Parathyroid adenoma (tissue), 2 donors: ENCODE measurements around the gene DNAJB4.

Source experiments
- H2AFZ ChIP-seq: fragments of 300-600 bp; sonication (generic); one replicate; pipeline ENCODE4 v1.7.0; 2017; ENCODE audit warnings: antibody characterized with exemption, mild to moderate bottlenecking
- H3K27ac ChIP-seq: fragments of 300-600 bp; sonication (generic); one replicate; pipeline ENCODE4 v1.7.0; 2017
- H3K27me3 ChIP-seq: fragments of 300-600 bp; sonication (generic); one replicate; pipeline ENCODE4 v1.7.0; 2017; ENCODE audit warnings: low read length; ENCODE audit not compliant: control insufficient read depth, insufficient read depth
- H3K36me3 ChIP-seq: fragments of 300-600 bp; sonication (generic); one replicate; pipeline ENCODE4 v1.7.0; 2017; ENCODE audit warnings: low read length; ENCODE audit not compliant: control insufficient read depth, insufficient read depth
- H3K4me1 ChIP-seq: fragments of 300-600 bp; sonication (generic); one replicate; pipeline ENCODE4 v1.7.0; 2017; ENCODE audit warnings: control low read depth
- H3K4me2 ChIP-seq: fragments of 300-600 bp; sonication (generic); one replicate; pipeline ENCODE4 v1.7.0; 2017; ENCODE audit warnings: low read length
- H3K4me3 ChIP-seq: fragments of 300-600 bp; sonication (generic); one replicate; pipeline ENCODE4 v1.7.0; 2017; ENCODE audit warnings: low read depth, low read length
- H3K79me2 ChIP-seq: fragments of 300-600 bp; sonication (generic); one replicate; pipeline ENCODE4 v1.7.0; 2017; ENCODE audit warnings: control low read depth
- H3K9ac ChIP-seq: fragments of 300-600 bp; sonication (generic); one replicate; pipeline ENCODE4 v1.7.0; 2017; ENCODE audit warnings: mild to moderate bottlenecking
- H3K9me3 ChIP-seq: fragments of 300-600 bp; sonication (generic); one replicate; pipeline ENCODE4 v1.7.0; 2017; ENCODE audit warnings: low read length; ENCODE audit not compliant: control insufficient read depth
- TF ChIP-seq, protein P1 (sequence below): fragments of 300-600 bp; sonication (generic); IDR thresholded peaks from one replicate; pipeline ENCODE4 v1.7.0; 2017; ENCODE audit warnings: antibody characterized with exemption, mild to moderate bottlenecking
- donor health status: primary hyperparathyroidism.

The DNAJB4 gene

DNA sequence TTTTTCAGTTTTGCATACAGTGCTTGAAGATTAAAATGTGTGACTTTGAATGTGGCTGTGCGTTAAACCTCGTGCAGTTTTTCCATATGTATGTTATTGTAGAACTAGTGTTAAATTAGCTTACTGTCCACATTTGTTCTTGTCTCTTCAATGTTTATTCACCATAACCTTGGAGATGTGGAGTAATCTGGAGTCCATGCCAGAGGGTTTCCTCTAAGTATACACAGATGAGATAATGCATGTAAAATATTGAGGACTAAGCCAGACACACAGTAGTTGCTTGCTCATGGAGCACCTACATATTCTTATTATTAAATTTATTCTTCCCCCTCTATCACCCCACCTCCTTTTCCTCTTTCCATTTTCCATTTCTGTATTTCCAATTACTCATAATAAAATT is 33.3 kb downstream of the DNAJB4 start:
- H3K36me3 ChIP-seq = no peaks in the 10 kb centered on the region
- TF ChIP-seq, protein P1, sequence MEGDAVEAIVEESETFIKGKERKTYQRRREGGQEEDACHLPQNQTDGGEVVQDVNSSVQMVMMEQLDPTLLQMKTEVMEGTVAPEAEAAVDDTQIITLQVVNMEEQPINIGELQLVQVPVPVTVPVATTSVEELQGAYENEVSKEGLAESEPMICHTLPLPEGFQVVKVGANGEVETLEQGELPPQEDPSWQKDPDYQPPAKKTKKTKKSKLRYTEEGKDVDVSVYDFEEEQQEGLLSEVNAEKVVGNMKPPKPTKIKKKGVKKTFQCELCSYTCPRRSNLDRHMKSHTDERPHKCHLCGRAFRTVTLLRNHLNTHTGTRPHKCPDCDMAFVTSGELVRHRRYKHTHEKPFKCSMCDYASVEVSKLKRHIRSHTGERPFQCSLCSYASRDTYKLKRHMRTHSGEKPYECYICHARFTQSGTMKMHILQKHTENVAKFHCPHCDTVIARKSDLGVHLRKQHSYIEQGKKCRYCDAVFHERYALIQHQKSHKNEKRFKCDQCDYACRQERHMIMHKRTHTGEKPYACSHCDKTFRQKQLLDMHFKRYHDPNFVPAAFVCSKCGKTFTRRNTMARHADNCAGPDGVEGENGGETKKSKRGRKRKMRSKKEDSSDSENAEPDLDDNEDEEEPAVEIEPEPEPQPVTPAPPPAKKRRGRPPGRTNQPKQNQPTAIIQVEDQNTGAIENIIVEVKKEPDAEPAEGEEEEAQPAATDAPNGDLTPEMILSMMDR = no peak
- no peaks in the 10 kb centered on the region for H3K4me1 ChIP-seq
- no peaks in the 10 kb centered on the region for H3K27me3 ChIP-seq
- no peaks in the 10 kb centered on the region for H3K9me3 ChIP-seq
- H3K27ac ChIP-seq = no peak overlapping the region
- H3K4me3 ChIP-seq = no peak overlapping the region
- no peaks in the 10 kb centered on the region for H3K79me2 ChIP-seq
- H2AFZ ChIP-seq = no peak overlapping the region
- H3K4me2 ChIP-seq = no peak overlapping the region
- H3K9ac ChIP-seq = no peak overlapping the region

DNA sequence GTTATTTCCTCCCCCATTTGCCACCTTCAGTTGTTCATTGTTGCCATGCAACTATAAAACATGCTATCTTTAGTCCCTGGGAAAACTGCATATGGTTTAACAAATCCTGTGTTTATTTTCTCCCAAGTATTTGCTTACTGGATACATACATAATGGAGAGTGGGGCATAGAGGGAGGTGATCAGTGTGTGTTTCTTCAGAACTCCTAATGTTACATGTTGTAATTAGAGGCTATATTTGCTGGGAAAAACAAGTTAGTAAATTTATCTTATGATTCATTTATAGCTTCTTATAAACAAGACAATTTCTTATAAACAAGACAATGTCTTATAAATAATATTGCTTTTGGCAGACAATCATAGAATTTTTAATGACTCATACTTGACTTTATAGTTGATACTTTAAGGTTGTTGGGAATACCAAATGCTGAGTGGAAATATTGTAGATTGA is 33.8 kb downstream of the DNAJB4 start:
- no peak overlapping the region for H3K4me3 ChIP-seq
- H2AFZ ChIP-seq = no peak overlapping the region
- H3K9me3 ChIP-seq = no peaks in the 10 kb centered on the region
- no peak overlapping the region for H3K4me2 ChIP-seq
- no peaks in the 10 kb centered on the region for H3K27me3 ChIP-seq
- no peak overlapping the region for H3K9ac ChIP-seq
- H3K4me1 ChIP-seq = no peaks in the 10 kb centered on the region
- H3K27ac ChIP-seq = no peak overlapping the region
- TF ChIP-seq, protein P1 = no peak
- H3K36me3 ChIP-seq = no peaks in the 10 kb centered on the region
- H3K79me2 ChIP-seq = no peaks in the 10 kb centered on the region

DNA sequence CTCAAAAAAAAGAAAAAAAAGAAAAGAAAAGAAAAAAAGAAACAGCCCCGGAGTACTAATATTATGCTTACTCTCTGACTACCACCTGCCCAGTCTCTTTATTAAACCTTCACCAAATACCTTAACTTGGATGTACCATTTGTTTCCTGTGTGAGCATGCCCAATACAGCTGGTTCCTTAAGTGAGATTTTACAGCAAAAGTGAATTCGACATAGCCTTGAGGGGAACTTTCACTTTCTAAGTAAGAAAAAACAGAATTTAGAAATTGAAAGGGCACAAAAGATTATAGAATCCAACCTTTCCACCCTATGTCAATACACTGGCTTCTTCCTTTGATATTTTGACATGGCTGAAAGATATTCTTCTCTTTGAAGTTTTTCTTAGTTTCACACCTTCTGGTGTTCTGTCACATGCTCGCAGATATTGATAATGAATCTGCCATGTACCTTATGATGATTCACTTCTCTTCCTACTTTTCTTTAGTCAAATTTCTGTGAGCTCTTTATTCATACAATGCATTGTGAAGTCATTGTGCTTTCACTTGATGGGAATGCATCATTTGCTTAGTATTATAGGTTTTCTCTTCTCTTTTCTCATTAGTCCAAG is 35.8 kb downstream of the DNAJB4 start:
- Histone ChIP-seq H3K4me3 (no peak overlapping the region), H3K27me3 (no peaks in the 10 kb centered on the region), H3K36me3 (no peaks in the 10 kb centered on the region), H3K9me3 (no peaks in the 10 kb centered on the region), H3K4me1 (no peaks in the 10 kb centered on the region), H3K9ac (no peak overlapping the region), H3K27ac (no peak overlapping the region), H3K79me2 (no peaks in the 10 kb centered on the region), H3K4me2 (no peak overlapping the region), H2AFZ (no peak overlapping the region)
- TF ChIP-seq, protein P1 = no peak

DNA sequence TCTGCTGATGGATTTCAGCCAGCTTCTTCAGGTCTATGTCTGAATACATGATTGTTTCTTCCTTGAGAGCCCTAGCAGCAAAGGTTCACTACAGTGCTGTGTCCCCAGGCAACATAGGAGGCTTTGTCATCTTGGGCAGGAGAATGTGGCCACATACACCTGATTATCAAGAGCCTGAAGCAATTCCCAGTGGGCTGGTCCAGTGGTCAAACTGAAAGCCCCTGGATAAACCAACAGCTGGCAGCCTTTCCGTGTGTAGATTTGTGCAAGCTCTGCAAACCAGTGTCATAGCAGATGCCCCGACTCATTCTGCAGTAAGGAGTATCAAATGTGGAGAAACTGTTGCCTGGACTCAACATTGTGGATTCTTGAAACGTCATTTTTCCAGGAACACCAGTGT is 38.7 kb downstream of the DNAJB4 start:
- H3K36me3 ChIP-seq = no peaks in the 10 kb centered on the region
- no peaks in the 10 kb centered on the region for H3K79me2 ChIP-seq
- H3K27me3 ChIP-seq = no peaks in the 10 kb centered on the region
- H3K9ac ChIP-seq = no peak overlapping the region
- no peak overlapping the region for H3K27ac ChIP-seq
- H2AFZ ChIP-seq = no peak overlapping the region
- H3K4me1 ChIP-seq = no peaks in the 10 kb centered on the region
- H3K9me3 ChIP-seq = no peaks in the 10 kb centered on the region
- TF ChIP-seq, protein P1 = no peak
- no peak overlapping the region for H3K4me3 ChIP-seq
- H3K4me2 ChIP-seq = no peak overlapping the region
